HCT116 (cell line): ENCODE results near the gene FTCD. TPM values are rescaled to one million over a fixed set of nuclear protein-coding genes. Genes with fewer than 3 reads are reported as not detected.

ENCODE experiments used
- ATAC-seq: fragments of 200-7000 bp; cut with Tn5 transposase; 2 replicates; pipeline ENCODE4 v1.9.1; 2020; ENCODE audit warnings: mild to moderate bottlenecking, moderate library complexity
- BruUV-seq: library from RNA; stranded (reverse); fragments of 400-500 nt; replicated peaks from 2 replicates; lab custom pipeline; 2021; lab: Mats Ljungman, UMichigan
- CTCF ChIA-PET: fragments of 300-600 bp; sonication (Branson Sonifier 250); formaldehyde crosslinking; loops from one replicate; lab custom pipeline; 2021; ENCODE audit warnings: antibody characterized with exemption; lab: Charles Lee
- POLR2A ChIA-PET: fragments of 300-600, 350-600 bp; sonication (Branson Sonifier 250); formaldehyde crosslinking; loops from one replicate; lab custom pipeline; 2021; ENCODE audit warnings: antibody characterized with exemption; lab: Charles Lee
- RAD21 ChIA-PET, 2 experiments: fragments of 300-600 bp; sonication (Branson Sonifier 250); formaldehyde crosslinking; loops; one replicate each; lab custom pipeline; 2023; ENCODE audit warnings: low total read pairs in 2 of 2; ENCODE audit not compliant: uncharacterized antibody in 2 of 2, unreplicated experiment in 2 of 2, low non-redundant PET in 1 of 2; lab: Charles Lee
- DNase-seq: peaks from one replicate; pipeline ENCODE4 v3.0.0-alpha.2; 2010; ENCODE audit warnings: low read depth, low spot score
- H2AFZ ChIP-seq: fragments of 200-600 bp; shearing (Covaris generic), sonication (generic); 2 replicates; pipeline ENCODE4 v1.6.1; 2017; ENCODE audit warnings: low read depth, mixed run types, mixed read lengths, antibody characterized with exemption, low read length; ENCODE audit not compliant: poor library complexity, severe bottlenecking
- H3K27ac ChIP-seq: 2 replicates; pipeline ENCODE4 v1.5.1; 2012; ENCODE audit warnings: low read depth, low read length
- H3K27me3 ChIP-seq: fragments of 200-600 bp; sonication (generic); 2 replicates; pipeline ENCODE4 v1.6.1; 2016; ENCODE audit warnings: mixed run types, low read length, mixed read lengths; ENCODE audit not compliant: insufficient read depth
- H3K36me3 ChIP-seq, 2 experiments: fragments of 200-500 bp in 1 of 2; fragments of 200-600 bp in 1 of 2; sonication (Bioruptor generic) in 1 of 2; sonication (generic) in 1 of 2; 2 replicates each; pipeline versions ENCODE4 v1.5.1 to v1.6.1; 2014 to 2016; ENCODE audit warnings: low read length in 2 of 2, inconsistent platforms in 1 of 2, mixed read lengths in 1 of 2, mixed run types in 1 of 2; ENCODE audit not compliant: insufficient read depth in 2 of 2, control insufficient read depth in 1 of 2
- H3K4me1 ChIP-seq, 2 experiments: fragments of 200-600 bp in 1 of 2; sonication (generic) in 1 of 2; 2 replicates each; pipeline versions ENCODE4 v1.5.1 to v1.6.1; 2012 to 2017; ENCODE audit warnings: low read length in 2 of 2, inconsistent platforms in 1 of 2, mild to moderate bottlenecking in 1 of 2, mixed read lengths in 1 of 2, mixed run types in 1 of 2, moderate library complexity in 1 of 2; ENCODE audit not compliant: insufficient read depth in 2 of 2, control insufficient read depth in 1 of 2
- H3K4me2 ChIP-seq: fragments of 200-600 bp; sonication (generic); 2 replicates; pipeline ENCODE4 v1.6.1; 2017; ENCODE audit warnings: mixed run types, low read length, mixed read lengths
- H3K4me3 ChIP-seq, 2 experiments: fragments of 200-600 bp in 1 of 2; sonication (generic) in 1 of 2; replicated peaks in 1 of 2; 2 replicates each; pipeline ENCODE4 v1.5.1; 2011 to 2016; ENCODE audit warnings: low read length in 2 of 2, control low read depth in 1 of 2, low read depth in 1 of 2, mild to moderate bottlenecking in 1 of 2, mixed read lengths in 1 of 2, mixed run types in 1 of 2
- H3K79me2 ChIP-seq: fragments of 200-600 bp; sonication (generic); 2 replicates; pipeline ENCODE4 v1.6.1; 2017; ENCODE audit warnings: mild to moderate bottlenecking, mixed run types, low read length, moderate library complexity, mixed read lengths; ENCODE audit not compliant: insufficient read depth
- H3K9ac ChIP-seq: fragments of 200-600 bp; sonication (generic); 2 replicates; pipeline ENCODE4 v1.6.1; 2016; ENCODE audit warnings: low read length, mixed read lengths
- H3K9me2 ChIP-seq: fragments of 200-600 bp; sonication (generic), shearing (Covaris generic); 2 replicates; pipeline ENCODE4 v1.6.1; 2017; ENCODE audit warnings: mixed run types, mild to moderate bottlenecking, moderate library complexity; ENCODE audit not compliant: insufficient read depth
- H3K9me3 ChIP-seq, 2 experiments: fragments of 200-500 bp in 1 of 2; fragments of 200-600 bp in 1 of 2; sonication (Bioruptor generic) in 1 of 2; sonication (generic) in 1 of 2; 2 replicates each; pipeline ENCODE4 v1.6.1; 2014 to 2017; ENCODE audit warnings: low read length in 2 of 2, mixed read lengths in 2 of 2, inconsistent platforms in 1 of 2, low read depth in 1 of 2, mild to moderate bottlenecking in 1 of 2, mixed run types in 1 of 2, moderate library complexity in 1 of 2; ENCODE audit not compliant: control insufficient read depth in 1 of 2, insufficient read depth in 1 of 2
- H4K20me1 ChIP-seq: fragments of 200-600 bp; sonication (generic), shearing (Covaris generic); 2 replicates; pipeline ENCODE4 v1.6.1; 2017; ENCODE audit warnings: mixed run types, mild to moderate bottlenecking, moderate library complexity; ENCODE audit not compliant: insufficient read depth
- CBX3 ChIP-seq: IDR thresholded peaks from 2 replicates; pipeline ENCODE4 v1.6.1; 2012; ENCODE audit warnings: low read depth
- CTCF ChIP-seq, 3 experiments: fragments of 200-600 bp in 1 of 3; sonication (generic) in 1 of 3; IDR thresholded peaks in 2 of 3; conservative IDR thresholded peaks in 1 of 3; 2 replicates each; pipeline ENCODE4 v1.5.1; 2012 to 2017; ENCODE audit warnings: low read depth in 2 of 3, low read length in 2 of 3, antibody characterized with exemption in 1 of 3, borderline replicate concordance in 1 of 3, control low read depth in 1 of 3, mild to moderate bottlenecking in 1 of 3, mixed read lengths in 1 of 3, mixed run types in 1 of 3, moderate library complexity in 1 of 3; ENCODE audit not compliant: insufficient read depth in 1 of 3
- EGR1 ChIP-seq: IDR thresholded peaks from 2 replicates; pipeline ENCODE4 v1.6.1; 2012; ENCODE audit warnings: low read depth
- ELF1 ChIP-seq: IDR thresholded peaks from 2 replicates; pipeline ENCODE4 v1.6.1; 2012; ENCODE audit warnings: low read depth, borderline replicate concordance
- EZH2 ChIP-seq: fragments of 200-600 bp; sonication (generic); IDR thresholded peaks from 2 replicates; pipeline ENCODE4 v1.6.1; 2017; ENCODE audit warnings: antibody characterized with exemption, mixed run types
- FOSL1 ChIP-seq: IDR thresholded peaks from 2 replicates; pipeline ENCODE4 v1.6.1; 2012; ENCODE audit warnings: low read depth
- JUND ChIP-seq: IDR thresholded peaks from 2 replicates; pipeline ENCODE4 v1.6.1; 2012
- RAD21 ChIP-seq: IDR thresholded peaks from 2 replicates; pipeline ENCODE4 v1.6.1; 2012; ENCODE audit warnings: low read depth, mild to moderate bottlenecking
- REST ChIP-seq: IDR thresholded peaks from 2 replicates; pipeline ENCODE4 v1.6.1; 2012; ENCODE audit warnings: low read depth
- SRF ChIP-seq: IDR thresholded peaks from 2 replicates; pipeline ENCODE4 v1.6.1; 2012; ENCODE audit warnings: low read depth
- TCF7L2 ChIP-seq: IDR thresholded peaks from 2 replicates; pipeline ENCODE4 v1.7.0; 2011; ENCODE audit warnings: borderline replicate concordance, inconsistent platforms; ENCODE audit not compliant: insufficient read depth, insufficient read length; ENCODE audit errors: extremely low read depth
- YY1 ChIP-seq: IDR thresholded peaks from 2 replicates; pipeline ENCODE4 v1.6.1; 2011; ENCODE audit warnings: low read length, low read depth, moderate library complexity, mild to moderate bottlenecking; ENCODE audit not compliant: insufficient replicate concordance; ENCODE audit errors: extremely low read depth
- ZBTB33 ChIP-seq: IDR thresholded peaks from 2 replicates; pipeline ENCODE4 v1.6.1; 2011; ENCODE audit warnings: mild to moderate bottlenecking, low read length, moderate library complexity; ENCODE audit not compliant: insufficient replicate concordance; ENCODE audit errors: extremely low read depth
- ZFX ChIP-seq: fragments of 450-650 bp; IDR thresholded peaks from 2 replicates; pipeline ENCODE4 v1.6.1; 2017
- ZNF274 ChIP-seq: fragments of 200-500 bp; sonication (Bioruptor generic); IDR thresholded peaks from 2 replicates; pipeline ENCODE4 v1.6.1; 2014; ENCODE audit warnings: mild to moderate bottlenecking, low read depth, low read length, inconsistent platforms
- intact Hi-C: fragments of 100-400 bp; cut with micrococcal nuclease; formaldehyde crosslinking; loops from 2 replicates; pipeline ENCODE4 v1.10.0; 2022
- total RNA-seq: library from RNA; stranded (reverse); gene quantifications from one replicate; pipeline ENCODE4 v1.2.1, GENCODE V29; 2021; ENCODE audit not compliant: unreplicated experiment

The FTCD gene
- total RNA-seq, 1 experiment from 2014 or later: 2.5 TPM

GRCh38 chr21:46191257-46191685 lies 35.9 kb upstream of the FTCD start:
- TF ChIP-seq ZNF274 (no peak), REST (no peak), CTCF (IDR thresholded peaks at IDR 0.05 in 2 of 3, conservative IDR thresholded peaks at IDR 0.05 in 1 of 3; ENCODE audit: borderline replicate concordance in 1 of 3, insufficient read depth in 1 of 3, low read depth in 2 of 3, low read length in 2 of 3) (no peak), ELF1 (no peak), RAD21 (no peak), CBX3 (no peak), ZFX (no peak), ZBTB33 (no peak), SRF (no peak), FOSL1 (no peak), YY1 (no peak), JUND (no peak), TCF7L2 (no peak), EGR1 (no peak), EZH2 (no peak)
- ATAC-seq (no peak), DNase-seq (no peak)
- ChIA-PET RAD21 (no interaction called here), CTCF (no interaction called here), POLR2A (no interaction called here)
- Histone ChIP-seq H3K79me2 (no peaks in the 10 kb centered on the region), H3K4me1 (peaks cover 14 to 19% of the 10 kb centered on the region in 2 experiments), H3K9ac (no peak overlapping the region), H3K27me3 (no peaks in the 10 kb centered on the region), H3K4me3 (no peak overlapping the region), H3K27ac (no peak overlapping the region), H4K20me1 (no peaks in the 10 kb centered on the region), H3K4me2 (no peak overlapping the region), H3K9me3 (no peaks in the 10 kb centered on the region), H2AFZ (no peak overlapping the region), H3K9me2 (no peaks in the 10 kb centered on the region), H3K36me3 (peaks cover 0 to 4% of the 10 kb centered on the region in 2 experiments; a peak in 1 of 4 replicates)
- intact Hi-C loops: no loop called here
- no TSS peak for BruUV-seq
